Retinal pigment epithelial cell (primary cell): ENCODE results near the gene CIROP.
A peak's percentile ranks its signal among the peaks of the same experiment; 100 is the strongest.

Experiments used
- DNase-seq: peaks from one replicate; pipeline ENCODE4 v3.0.0-alpha.2; 2010; ENCODE audit warnings: low read depth
- H3K4me3 ChIP-seq: 2 replicates; pipeline ENCODE4 v1.5.1; 2011; ENCODE audit warnings: mild to moderate bottlenecking, low read length, control low read depth, moderate library complexity
- CTCF ChIP-seq: conservative IDR thresholded peaks from 2 replicates; pipeline ENCODE4 v1.5.1; 2011; ENCODE audit warnings: low read depth, low read length, control low read depth, inconsistent platforms

CIROP gene

GRCh38 chr14:23146980-23147379 lies 42.2 kb upstream of the CIROP start:
- TF ChIP-seq CTCF = no peak
- no peak overlapping the region for H3K4me3 ChIP-seq
- DNase-seq = no peak

GRCh38 chr14:23146351-23146910 lies 41.6 kb upstream of the CIROP start:
- peak; percentile 65 for DNase-seq
- TF ChIP-seq CTCF = no peak
- no peak overlapping the region for H3K4me3 ChIP-seq

- no peak overlapping the region for H3K4me3 ChIP-seq
- TF ChIP-seq CTCF = no peak
- DNase-seq = peak; percentile 78
Observed at GRCh38 chr14:23145794-23146350, 41.1 kb upstream of the CIROP start.

DNA sequence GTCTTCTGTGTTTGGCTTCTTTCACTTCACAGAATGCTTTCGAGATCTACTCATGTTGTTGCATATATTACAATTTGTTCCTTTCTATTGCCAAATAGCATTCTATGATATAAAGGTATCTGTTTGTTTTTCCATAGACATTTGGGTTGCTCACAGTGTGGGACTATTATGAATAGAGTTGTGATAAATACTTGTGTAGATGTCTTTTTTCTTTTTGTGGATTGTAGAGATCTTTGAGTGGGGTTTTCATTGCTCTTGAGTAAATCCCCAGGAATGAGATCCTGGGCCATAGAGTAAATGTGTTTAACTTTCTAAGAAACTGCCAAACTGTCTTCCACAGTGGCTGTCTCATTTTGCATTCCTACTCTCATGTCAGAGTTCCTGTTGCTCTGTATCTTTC lies 39.1 kb upstream of the CIROP start:
- no peak for DNase-seq
- TF ChIP-seq CTCF = no peak

GRCh38 chr14:23142826-23143225 lies 38.0 kb upstream of the CIROP start:
- H3K4me3 ChIP-seq = no peak overlapping the region
- no peak for DNase-seq
- TF ChIP-seq CTCF = no peak

More for the DNA sequence above, 39.1 kb upstream of the CIROP start:
- H3K4me3 ChIP-seq = no peak overlapping the region

GRCh38 chr14:23141706-23142444 lies 37.1 kb upstream of the CIROP start:
- TF ChIP-seq CTCF = no peak
- H3K4me3 ChIP-seq = no peak overlapping the region
- peak; percentile 97 for DNase-seq

DNA sequence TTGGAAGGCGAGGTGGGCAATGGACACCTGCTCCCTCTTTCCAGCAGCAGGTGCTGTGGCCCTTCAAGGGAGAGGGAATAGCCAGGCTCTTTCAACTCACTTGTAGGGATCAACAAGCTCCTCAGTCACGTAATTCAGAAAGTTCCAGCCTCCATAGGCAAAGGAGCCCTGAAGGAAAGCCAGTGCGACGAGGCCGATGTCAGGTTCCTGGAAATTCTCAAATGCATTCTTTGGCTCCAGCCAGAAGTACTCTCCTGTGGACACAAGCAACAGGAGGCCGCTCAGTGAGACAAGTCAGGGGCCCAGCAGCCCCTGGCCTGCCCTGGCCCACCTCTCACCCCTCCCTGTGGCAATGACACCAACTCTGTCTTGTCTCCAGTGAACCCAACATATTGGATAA lies 35.6 kb upstream of the CIROP start:
- DNase-seq = no peak
- peak; percentile 12 for TF ChIP-seq CTCF

More for the DNA sequence above, 35.6 kb upstream of the CIROP start:
- H3K4me3 ChIP-seq = no peak overlapping the region
